Retinal pigment epithelial cell (primary cell): ENCODE data around the gene APOL2.
A peak's percentile ranks its signal among the peaks of the same experiment; 100 is the strongest.

ENCODE experiments used
- DNase-seq: peaks from one replicate; pipeline ENCODE4 v3.0.0-alpha.2; 2010; ENCODE audit warnings: low read depth
- H3K4me3 ChIP-seq: 2 replicates; pipeline ENCODE4 v1.5.1; 2011; ENCODE audit warnings: mild to moderate bottlenecking, low read length, control low read depth, moderate library complexity
- TF ChIP-seq, protein P1 (sequence below): conservative IDR thresholded peaks from 2 replicates; pipeline ENCODE4 v1.5.1; 2011; ENCODE audit warnings: low read depth, low read length, control low read depth, inconsistent platforms

The APOL2 gene

DNA sequence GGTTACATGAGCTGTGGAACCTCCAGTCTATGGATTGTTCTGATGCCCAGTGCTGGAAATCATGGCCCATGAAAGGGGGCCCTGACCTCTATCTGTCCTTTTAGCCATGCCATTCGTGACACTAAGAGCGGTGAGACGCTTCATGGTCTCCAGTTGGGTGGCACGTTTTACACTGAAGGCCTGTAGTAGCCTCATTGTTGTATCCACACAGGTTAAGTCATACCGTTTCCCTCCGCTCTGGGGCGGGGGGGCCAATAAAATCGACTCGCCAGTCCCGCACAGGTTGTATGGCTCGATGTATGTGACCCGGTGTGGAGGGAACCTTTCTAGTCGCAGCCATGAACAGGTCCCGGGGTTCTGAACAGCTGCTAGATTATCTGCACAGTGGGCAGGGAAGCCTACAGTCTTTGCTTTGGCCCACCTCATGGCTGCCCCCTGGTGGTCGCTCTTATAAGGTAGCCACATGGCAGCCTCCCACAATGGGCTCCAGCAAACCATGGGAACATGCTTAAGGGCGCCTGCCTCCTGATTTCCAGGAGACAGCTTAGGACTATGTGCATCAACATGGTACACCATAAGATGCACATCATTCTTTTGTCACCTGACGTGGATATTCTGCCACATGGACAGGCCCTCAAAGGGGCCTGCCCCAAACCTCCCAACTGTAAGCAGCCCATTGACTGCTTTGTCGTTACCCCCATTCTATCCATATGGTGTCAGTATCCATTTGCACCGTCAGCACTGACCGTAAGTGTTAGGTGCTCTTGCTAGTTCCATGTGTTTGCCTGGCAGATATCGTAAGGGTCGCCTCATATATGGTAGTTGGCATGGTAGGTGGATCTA is 59.1 kb downstream of the APOL2 start:
- H3K4me3 ChIP-seq = no peak overlapping the region
- TF ChIP-seq, protein P1, sequence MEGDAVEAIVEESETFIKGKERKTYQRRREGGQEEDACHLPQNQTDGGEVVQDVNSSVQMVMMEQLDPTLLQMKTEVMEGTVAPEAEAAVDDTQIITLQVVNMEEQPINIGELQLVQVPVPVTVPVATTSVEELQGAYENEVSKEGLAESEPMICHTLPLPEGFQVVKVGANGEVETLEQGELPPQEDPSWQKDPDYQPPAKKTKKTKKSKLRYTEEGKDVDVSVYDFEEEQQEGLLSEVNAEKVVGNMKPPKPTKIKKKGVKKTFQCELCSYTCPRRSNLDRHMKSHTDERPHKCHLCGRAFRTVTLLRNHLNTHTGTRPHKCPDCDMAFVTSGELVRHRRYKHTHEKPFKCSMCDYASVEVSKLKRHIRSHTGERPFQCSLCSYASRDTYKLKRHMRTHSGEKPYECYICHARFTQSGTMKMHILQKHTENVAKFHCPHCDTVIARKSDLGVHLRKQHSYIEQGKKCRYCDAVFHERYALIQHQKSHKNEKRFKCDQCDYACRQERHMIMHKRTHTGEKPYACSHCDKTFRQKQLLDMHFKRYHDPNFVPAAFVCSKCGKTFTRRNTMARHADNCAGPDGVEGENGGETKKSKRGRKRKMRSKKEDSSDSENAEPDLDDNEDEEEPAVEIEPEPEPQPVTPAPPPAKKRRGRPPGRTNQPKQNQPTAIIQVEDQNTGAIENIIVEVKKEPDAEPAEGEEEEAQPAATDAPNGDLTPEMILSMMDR = peak; percentile 73
- DNase-seq = no peak

DNA sequence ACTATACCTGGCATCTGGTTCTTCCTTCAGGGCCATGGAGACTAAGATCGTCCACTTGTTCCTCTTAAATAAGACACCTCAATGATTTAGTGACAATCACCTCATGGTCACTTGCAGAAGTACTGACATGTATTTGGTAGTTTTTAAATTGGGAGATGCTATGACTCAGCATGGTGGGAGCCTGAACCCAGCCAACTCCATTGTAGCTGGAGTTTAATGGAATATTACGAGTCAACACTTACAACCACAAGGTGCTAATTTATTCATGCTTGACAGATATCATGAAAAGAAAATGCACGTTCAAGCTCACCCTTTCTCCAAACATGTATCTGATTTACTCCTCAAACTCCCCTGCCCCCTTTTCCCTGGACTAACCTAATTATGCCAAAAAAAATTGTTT is 62.2 kb downstream of the APOL2 start:
- TF ChIP-seq, protein P1 = no peak
- no peak for DNase-seq
- no peak overlapping the region for H3K4me3 ChIP-seq
